ENCODE measurements around the gene CARHSP1.

GRCh38 chr16:8806272-8806983 is 62.4 kb downstream of the CARHSP1 start:
- TF ChIP-seq, protein P1, sequence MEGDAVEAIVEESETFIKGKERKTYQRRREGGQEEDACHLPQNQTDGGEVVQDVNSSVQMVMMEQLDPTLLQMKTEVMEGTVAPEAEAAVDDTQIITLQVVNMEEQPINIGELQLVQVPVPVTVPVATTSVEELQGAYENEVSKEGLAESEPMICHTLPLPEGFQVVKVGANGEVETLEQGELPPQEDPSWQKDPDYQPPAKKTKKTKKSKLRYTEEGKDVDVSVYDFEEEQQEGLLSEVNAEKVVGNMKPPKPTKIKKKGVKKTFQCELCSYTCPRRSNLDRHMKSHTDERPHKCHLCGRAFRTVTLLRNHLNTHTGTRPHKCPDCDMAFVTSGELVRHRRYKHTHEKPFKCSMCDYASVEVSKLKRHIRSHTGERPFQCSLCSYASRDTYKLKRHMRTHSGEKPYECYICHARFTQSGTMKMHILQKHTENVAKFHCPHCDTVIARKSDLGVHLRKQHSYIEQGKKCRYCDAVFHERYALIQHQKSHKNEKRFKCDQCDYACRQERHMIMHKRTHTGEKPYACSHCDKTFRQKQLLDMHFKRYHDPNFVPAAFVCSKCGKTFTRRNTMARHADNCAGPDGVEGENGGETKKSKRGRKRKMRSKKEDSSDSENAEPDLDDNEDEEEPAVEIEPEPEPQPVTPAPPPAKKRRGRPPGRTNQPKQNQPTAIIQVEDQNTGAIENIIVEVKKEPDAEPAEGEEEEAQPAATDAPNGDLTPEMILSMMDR (IDR thresholded peaks at IDR 0.05): no peak
- TF ChIP-seq ZFX (IDR thresholded peaks at IDR 0.05; ENCODE audit: borderline replicate concordance): no peak
